GM12892 (cell line): ENCODE data around the gene PERM1.

Experiments used
- POLR2A ChIP-seq: IDR thresholded peaks from 2 replicates; pipeline ENCODE4 v1.6.1; 2011; ENCODE audit warnings: low read depth, low read length, control low read depth
- POLR2AphosphoS5 ChIP-seq: IDR thresholded peaks from 2 replicates; pipeline ENCODE4 v1.6.1; 2011; ENCODE audit warnings: low read depth, low read length, control low read depth

DNA sequence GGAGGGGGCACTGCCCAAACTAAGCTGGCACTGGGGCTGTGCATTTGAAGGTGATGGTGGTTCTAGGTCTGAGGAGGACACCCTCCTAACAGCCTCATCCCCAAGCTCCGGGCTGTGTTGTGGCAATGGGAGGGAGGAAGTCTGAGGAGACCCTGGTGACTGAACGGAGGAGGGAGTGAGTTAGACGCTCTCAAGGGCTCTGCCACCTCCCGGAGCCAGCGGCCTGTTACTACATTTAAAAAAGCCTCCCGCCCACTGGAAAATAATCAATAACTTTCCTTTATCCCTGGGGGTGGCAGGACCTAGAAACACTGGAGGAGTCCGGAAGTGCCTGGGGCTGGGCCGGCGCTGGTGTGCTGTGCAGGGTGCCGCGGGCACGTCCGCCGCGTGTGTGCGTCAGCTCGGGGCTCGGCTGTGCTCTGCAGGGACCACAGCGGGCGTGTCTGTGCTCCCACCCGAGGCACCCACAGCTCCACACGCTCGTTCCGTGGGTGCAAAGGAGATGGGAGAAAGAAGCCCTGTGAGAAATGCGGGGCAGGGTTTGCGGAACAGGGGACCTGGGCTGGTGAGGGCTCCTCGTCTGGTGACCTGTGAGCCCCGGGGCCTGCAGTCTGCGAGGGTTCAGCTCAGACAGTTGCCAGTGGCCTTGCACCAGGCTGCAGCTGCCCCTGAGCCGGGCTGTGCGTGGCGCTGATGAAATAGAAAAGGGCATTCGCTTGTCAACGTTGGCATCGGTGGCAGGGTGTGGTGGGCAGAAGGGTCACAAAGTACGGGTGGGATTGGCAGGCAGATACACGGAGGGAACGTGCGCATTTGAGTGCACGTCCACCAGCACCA is 52.9 kb downstream of the PERM1 start:
- TF ChIP-seq POLR2AphosphoS5: no peak
- no peak for TF ChIP-seq POLR2A
